ENCODE data around the gene BTN3A1. TPM values are rescaled to one million over a fixed set of nuclear protein-coding genes. Genes with fewer than 3 reads are reported as not detected.
"Not testable (repeated sequence)": the region's sequence is repeated elsewhere in the genome, so short reads cannot be mapped to it uniquely, and the experiment has no call there.

Gene BTN3A1
- total RNA-seq, 1 experiment from 2014 or later: 9.0 TPM

- ChIA-PET RAD21 (ENCODE audit: low non-redundant PET in 1 of 2, low total read pairs in 2 of 2, uncharacterized antibody in 2 of 2, unreplicated experiment in 2 of 2) (no interaction called here), POLR2A (no interaction called here), CTCF (no interaction called here)
- intact Hi-C loops (cut with micrococcal nuclease): no loop called here
- Histone ChIP-seq H3K9ac (ENCODE audit: low read length) (no peak overlapping the region), H3K4me1 (ENCODE audit: control insufficient read depth in 1 of 2, insufficient read depth in 2 of 2, low read length in 2 of 2) (no peaks in the 10 kb centered on the region), H3K27me3 (ENCODE audit: insufficient read depth, low read length) (no peaks in the 10 kb centered on the region), H2AFZ (ENCODE audit: low read depth, low read length, poor library complexity, severe bottlenecking) (no peak overlapping the region), H3K4me2 (ENCODE audit: low read length) (no peak overlapping the region), H3K9me3 (ENCODE audit: control insufficient read depth in 1 of 2, insufficient read depth in 1 of 2, low read depth in 1 of 2, low read length in 2 of 2) (peaks cover 0 to 7% of the 10 kb centered on the region in 2 experiments; a peak in 1 of 4 replicates), H4K20me1 (ENCODE audit: insufficient read depth) (no peaks in the 10 kb centered on the region), H3K4me3 (replicated peaks in 1 of 2; ENCODE audit: low read depth in 1 of 2, low read length in 2 of 2) (no peak overlapping the region), H3K79me2 (ENCODE audit: insufficient read depth, low read length) (no peaks in the 10 kb centered on the region), H3K27ac (ENCODE audit: low read depth, low read length) (no peak overlapping the region), H3K36me3 (ENCODE audit: control insufficient read depth in 1 of 2, insufficient read depth in 2 of 2, low read length in 2 of 2) (peaks cover 0 to 3% of the 10 kb centered on the region in 2 experiments; a peak in 1 of 4 replicates), H3K9me2 (ENCODE audit: insufficient read depth) (no peaks in the 10 kb centered on the region)
- DNase-seq (ENCODE audit: low read depth, low spot score) (no peak), ATAC-seq (no peak)
- TF ChIP-seq SIN3A (IDR thresholded peaks at IDR 0.05; ENCODE audit: low read depth) (no peak), EZH2 (IDR thresholded peaks at IDR 0.05) (no peak), ZFX (IDR thresholded peaks at IDR 0.05) (no peak)
- no TSS peak for BruUV-seq (replicated peaks)
These were observed 30.6 kb downstream of the BTN3A1 start for GRCh38 chr6:26432627-26433201.

- H3K27ac ChIP-seq (ENCODE audit: low read depth, low read length); RAD21 ChIA-PET (ENCODE audit: low non-redundant PET in 1 of 2, low total read pairs in 2 of 2, uncharacterized antibody in 2 of 2, unreplicated experiment in 2 of 2); H3K4me3 ChIP-seq (replicated peaks in 1 of 2; ENCODE audit: low read depth in 1 of 2, low read length in 2 of 2); H3K9me2 ChIP-seq (ENCODE audit: insufficient read depth); H3K9me3 ChIP-seq (ENCODE audit: control insufficient read depth in 1 of 2, insufficient read depth in 1 of 2, low read depth in 1 of 2, low read length in 2 of 2); H3K79me2 ChIP-seq (ENCODE audit: insufficient read depth, low read length); H3K27me3 ChIP-seq (ENCODE audit: insufficient read depth, low read length); H4K20me1 ChIP-seq (ENCODE audit: insufficient read depth); DNase-seq (ENCODE audit: low read depth, low spot score); POLR2A ChIA-PET; H3K36me3 ChIP-seq (ENCODE audit: control insufficient read depth in 1 of 2, insufficient read depth in 2 of 2, low read length in 2 of 2); H3K4me1 ChIP-seq (ENCODE audit: control insufficient read depth in 1 of 2, insufficient read depth in 2 of 2, low read length in 2 of 2); ATAC-seq; H3K9ac ChIP-seq (ENCODE audit: low read length); H2AFZ ChIP-seq (ENCODE audit: low read depth, low read length, poor library complexity, severe bottlenecking); intact Hi-C loops (cut with micrococcal nuclease); BruUV-seq (replicated peaks); CTCF ChIA-PET; H3K4me2 ChIP-seq (ENCODE audit: low read length): not testable (repeated sequence)
- TF ChIP-seq CBX3 (IDR thresholded peaks at IDR 0.05; ENCODE audit: low read depth): 0 out of 2 replicates have a peak, but pooled peaks have one; percentile 44
These were observed 31.6 kb downstream of the BTN3A1 start for GRCh38 chr6:26433680-26434079.
